ENCODE results near the gene TRIM51G. TPM values are rescaled to one million over a fixed set of nuclear protein-coding genes. Genes with fewer than 3 reads are reported as not detected.

The TRIM51G gene, protein sequence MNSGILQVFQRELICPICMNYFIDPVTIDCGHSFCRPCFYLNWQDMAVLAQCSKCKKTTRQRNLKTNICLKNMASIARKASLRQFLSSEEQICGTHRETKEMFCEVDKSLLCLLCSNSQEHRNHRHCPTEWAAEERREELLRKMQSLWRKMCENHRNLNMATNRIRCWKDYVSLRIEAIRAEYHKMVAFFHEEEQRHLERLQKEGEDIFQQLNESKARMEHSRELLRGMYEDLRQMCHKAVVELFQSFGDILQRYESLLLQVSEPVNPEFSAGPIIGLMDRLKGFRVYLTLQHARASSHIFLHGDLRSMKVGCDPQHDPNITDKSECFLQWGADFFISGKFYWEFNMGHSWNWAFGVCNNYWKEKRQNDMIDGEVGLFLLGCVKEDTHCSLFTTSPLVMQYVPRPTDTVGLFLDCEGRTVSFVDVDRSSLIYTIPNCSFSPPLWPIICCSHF
- not detected in 2 replicates for total RNA-seq

DNA sequence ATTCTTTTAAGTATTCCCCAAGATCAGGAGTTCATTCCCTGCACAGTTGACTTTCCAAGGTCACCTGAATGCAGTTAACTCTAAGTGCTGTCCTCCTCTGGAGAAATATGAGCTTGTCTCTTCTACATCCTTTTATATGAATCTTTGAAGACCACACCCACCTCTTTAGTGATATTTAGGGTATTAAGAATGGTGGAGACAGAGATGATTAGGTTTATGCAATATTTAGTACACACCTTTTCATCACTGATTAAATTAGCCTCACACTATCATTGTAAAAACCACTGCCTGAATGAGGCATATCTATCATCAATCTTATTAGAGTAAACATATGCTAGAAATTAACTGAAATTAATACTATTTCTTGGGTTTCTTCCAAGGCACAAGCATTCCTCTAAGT, at the start of gene TRIM51G:
TRIM51G (minus strand) TSS at position 101 of the 400 bp plus-strand sequence. CDS start 2,190 bp downstream, outside the sequence.

DNA sequence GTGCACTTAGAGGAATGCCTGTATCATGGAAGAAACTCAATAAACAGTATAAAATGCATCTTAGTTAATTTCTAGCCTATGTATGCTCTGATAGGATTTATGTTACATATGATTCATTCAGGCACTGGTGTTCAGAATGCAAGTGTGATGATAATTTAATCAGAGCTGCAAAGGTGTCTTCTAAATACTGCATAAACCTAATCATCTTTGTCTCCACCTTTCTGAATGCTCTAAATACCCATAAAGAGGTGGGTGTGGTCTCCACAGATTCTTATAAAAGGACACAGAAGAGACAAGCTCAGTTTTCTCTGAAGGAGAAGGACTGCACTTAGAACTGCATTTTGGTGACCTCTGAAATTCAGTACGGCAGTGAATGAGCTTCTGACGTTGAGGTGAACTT, 44.8 kb upstream of the TRIM51G start, which contains the start of gene TRIM49B:
TRIM49B (plus strand) TSS at position 301 of the 400 bp plus-strand sequence. CDS start 2,777 bp downstream, outside the sequence.

Other genes with a start within 250 kb of the TRIM51G start
- gene TRIM49B, start 44.9 kb upstream of the TRIM51G start, total RNA-seq = not detected in 2 replicates
- not detected in 2 replicates for gene TRIM64C, start 75.2 kb upstream of the TRIM51G start, total RNA-seq
- gene FOLH1, start 224.7 kb upstream of the TRIM51G start, total RNA-seq = not detected in 2 replicates

Data from cardiac atrium fibroblast (primary cell).